HG03039 (cell line): ENCODE data around the gene ASPG.
A peak's percentile ranks its signal among the peaks of the same experiment; 100 is the strongest.

Source experiments
- ATAC-seq: cut with Tn5 transposase; IDR thresholded peaks from one replicate; pipeline ENCODE4 v1.9.1; 2021; ENCODE audit warnings: mild to moderate bottlenecking, moderate library complexity; ENCODE audit not compliant: unreplicated experiment

ASPG gene

DNA sequence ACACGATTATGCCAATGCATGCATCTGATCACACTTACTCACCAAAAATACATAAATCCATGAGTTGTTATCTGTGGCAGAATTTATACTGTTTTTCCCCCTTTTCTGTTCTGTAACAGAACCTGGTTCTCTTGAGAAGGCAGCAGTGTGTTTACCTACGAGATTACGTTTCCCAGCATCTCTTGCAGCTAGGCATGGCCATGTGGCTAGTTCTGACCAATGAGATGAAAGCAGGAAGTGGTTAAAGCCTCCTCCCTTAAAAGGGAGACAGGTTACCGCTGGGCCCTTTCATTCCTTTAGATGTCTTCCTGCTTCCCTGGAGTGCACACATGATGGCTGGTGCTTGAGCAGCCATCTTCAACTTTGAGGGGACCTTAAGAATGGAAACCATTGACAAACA, 11.7 kb upstream of the ASPG start:
- ATAC-seq, result no peak

DNA sequence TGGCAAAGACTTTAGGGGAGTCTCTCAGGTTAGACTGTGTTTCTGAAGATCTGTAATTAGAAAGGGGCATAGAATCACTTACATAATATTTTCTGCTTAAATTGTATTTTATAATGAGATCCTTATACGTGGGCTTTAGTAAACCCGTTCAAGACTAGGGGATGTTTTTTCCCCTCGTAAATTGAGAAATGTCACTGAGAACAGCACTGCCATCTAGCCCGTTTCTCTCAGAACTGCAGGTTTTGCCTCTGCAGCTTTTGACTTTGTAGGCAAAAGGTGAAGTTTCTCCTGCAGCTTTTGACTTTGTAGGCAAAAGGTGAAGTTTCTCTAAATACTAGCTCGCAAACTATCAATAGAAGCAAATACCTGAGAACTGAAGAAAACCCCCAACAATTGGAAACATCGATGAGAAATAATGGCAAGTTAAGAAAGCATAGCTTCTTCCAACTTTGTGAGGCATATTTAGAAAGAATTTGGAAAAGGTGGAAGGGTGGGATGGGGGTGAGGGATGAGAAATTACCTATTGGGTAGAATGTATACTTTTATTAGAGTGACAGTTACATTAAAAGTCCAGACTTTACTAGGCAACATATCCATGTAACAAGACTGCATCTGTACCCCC, 9.9 kb upstream of the ASPG start:
- no peak for ATAC-seq

DNA sequence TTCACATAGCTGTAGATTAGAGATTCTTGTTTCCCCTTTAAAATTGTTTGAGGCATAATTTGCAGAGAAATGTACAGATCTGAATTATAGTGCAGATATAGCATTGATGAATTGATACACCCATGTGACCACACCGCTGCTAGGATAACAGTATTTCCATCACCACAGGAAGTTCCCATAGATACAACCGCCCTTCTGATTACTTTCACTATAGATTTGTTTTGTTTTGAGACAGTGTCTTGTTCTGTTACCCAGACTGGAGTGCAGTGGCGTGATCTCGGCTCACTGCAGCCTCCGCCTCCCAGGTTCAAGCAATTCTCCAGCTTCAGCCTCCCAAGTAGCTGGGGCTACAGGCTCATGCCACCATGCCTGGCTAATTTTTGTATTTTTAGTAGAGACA, 8.8 kb upstream of the ASPG start:
- no peak for ATAC-seq

DNA sequence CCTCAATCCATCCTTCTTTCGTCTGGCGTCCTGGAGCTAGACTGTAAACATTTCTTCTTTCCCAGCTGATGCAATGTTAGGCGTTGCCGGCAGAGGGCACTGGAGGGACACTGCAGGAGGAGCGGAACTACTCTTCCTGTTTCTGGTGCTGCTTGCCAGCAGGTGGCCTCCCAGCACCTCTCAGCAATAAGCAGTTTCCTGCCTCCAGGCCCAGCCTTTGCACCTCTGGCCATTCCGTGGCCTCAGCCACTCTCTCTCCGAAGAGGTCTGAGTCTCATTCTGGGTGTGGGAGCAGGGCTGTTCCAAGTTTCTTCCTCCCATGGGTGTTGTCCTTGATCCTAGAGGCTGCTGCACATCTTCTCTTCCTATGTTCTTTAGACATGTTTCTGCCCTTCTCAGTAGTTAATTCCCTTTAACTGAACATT, 7.5 kb upstream of the ASPG start:
- ATAC-seq, result peak; percentile 54

DNA sequence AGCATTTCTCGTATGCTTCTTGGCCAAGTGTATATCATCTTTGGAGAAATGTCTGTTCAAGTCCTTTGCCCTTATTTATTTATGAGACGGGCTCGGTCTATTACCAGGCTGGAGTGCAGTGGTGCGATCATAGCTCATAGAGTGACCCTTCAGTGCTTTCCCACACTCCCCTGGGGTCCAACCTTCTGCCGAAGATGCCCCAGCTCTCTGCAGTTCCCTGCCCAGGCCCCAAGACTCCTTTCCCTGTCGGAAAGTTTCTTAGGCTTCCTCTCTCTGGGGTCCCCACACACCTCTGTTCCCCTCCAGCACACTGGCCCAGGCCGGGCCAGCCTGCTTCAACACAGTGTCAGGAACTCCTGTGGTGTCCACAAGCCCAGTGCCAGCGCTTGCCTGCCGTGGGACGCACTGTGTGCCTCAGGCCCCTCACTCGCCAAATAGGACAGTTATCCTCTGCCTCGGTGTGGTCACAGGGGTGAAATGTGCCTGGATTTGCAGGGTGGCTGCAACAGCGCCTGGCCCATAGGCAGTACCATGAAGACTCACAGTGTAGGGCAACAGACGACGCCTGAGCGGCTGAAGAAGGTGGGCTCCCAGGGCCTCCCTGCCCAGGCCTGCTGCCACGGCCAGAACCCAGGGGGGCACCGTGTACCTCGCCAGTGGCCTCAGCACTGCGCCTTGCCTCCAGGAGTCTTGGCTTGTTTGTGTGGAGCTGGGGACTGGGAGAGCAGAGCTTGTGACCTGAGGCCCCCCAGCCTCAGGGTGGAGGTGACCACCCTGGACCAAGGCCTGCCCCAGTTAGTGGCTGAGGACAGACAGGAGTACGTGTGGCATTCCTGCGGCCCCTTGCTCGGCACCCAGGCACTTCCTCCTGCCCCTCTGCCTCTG, 4.9 kb upstream of the ASPG start:
- no peak for ATAC-seq

DNA sequence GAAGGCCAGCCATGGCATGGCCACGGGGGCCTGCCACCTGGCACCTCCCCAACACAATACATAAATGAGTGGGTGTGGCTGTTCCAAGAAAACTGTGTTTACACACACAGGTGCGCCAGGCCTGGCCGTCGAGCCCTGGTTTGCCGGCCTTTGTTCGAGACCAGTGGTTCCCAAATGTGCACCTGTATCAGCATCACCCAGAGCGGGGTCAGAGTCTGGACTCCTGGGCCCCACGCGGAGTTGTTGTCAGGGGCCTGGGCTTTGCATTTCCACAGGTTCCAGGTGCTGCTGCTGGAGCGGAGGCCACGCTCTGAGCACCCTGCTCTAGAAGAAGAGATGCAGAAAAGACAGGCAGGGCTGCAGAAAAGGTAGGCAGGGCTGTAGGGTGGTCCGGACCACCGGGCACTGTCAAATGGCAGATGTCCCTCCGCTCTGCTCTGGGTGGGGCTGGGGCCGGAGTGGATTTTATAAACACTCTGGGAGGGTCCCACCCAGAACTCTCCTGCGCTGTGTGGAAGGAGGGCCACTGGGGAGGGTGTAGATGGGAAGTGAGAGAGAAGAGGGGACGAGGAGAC, 4.2 kb upstream of the ASPG start:
- no peak for ATAC-seq

DNA sequence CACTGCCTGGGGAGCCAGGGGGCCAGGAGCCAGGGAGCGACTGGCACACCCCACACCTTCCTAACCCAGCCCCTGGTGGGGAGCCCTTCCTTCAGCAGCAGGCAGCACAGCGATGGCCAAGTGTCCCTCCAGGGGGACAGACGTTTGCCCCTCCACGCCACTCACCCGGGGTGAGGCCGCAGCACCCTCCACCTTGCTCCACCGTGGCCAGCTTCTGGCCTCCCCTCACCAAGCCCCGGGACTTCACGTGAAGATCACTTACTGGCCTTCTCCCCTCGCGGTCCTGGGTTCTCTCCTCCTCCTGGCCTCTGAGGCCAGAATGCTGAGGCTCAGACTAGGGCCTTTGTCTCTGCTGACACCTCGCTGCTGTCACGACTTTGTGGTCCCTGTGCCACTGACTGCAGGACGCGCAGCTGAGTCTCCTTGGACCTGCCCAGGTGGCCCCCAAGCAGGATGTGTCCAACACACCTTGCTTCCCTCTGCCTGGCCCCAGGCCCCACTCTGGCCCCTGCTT, 3.5 kb upstream of the ASPG start:
- no peak for ATAC-seq

DNA sequence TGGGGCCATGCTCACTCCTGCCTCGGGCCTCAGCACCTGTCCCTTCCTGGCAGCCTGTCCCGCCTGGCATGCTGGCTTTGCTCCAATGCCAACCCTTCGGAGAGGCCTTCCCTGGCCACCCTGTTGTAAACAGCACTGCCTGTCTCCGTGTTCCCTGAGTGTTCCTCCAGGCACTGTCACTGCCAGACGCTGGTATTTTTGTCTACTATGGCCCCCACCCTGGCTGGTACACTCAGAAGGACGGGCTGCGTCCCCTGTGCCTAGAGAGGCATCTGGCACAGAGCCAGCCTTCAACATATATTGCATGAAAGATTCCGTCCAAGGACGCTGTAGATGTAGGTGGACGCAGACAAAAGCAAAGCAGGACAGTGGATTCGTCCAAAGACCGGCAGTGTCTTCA, 2.7 kb upstream of the ASPG start:
- ATAC-seq, result no peak

DNA sequence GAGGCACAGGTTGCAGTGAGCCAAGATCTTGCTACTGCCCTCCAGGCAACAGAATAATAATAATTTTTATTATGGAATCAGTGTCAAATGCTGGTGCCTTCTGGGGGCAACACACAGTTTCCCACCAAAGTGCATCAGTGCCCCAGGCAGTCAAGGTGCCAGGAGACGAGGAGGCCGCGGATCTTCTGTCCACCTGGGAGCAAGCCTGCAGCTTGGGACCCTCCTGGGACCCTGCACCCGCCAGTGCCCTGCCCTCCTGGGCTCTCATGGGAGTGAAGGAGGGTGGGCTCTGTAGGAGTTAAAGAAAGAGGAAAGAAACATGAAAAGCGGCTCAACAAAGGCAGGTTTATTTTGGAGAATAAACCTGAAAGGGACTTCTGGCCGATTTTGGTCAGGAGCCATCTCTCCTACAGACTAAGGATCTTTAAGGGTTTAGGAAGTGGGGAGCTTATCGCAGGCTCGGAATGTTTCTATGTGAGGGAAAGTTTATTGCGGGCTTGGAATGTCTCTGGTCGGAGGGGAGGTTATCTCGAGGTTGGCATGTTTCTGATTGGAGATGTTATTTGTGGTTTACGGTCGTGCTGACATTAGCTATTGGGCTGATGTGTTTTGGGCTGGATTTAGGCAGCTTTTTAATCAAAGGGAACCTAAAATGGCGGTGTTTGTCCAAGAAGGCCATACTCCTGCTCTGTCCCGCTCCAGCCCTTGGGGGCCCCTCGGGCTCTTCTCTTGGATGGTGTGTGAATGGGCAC, 1.1 kb upstream of the ASPG start:
- no peak for ATAC-seq

DNA sequence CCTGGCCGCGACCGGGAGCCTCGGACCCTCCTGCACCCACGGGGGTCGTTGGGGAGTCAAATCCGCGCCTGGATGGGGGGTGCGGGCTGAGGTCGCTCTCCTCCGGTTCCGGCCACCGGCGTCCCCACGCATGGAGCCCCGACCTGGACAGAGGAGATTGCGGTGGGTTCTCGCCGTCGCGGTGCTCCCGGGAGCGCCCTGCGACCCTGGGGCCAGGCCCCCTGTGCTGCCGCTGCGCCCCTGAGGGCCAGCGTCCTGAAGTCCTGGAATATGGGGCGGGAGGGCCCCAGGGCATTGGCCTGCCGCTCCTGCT, 345 bp downstream of the ASPG start:
- ATAC-seq, result no peak

DNA sequence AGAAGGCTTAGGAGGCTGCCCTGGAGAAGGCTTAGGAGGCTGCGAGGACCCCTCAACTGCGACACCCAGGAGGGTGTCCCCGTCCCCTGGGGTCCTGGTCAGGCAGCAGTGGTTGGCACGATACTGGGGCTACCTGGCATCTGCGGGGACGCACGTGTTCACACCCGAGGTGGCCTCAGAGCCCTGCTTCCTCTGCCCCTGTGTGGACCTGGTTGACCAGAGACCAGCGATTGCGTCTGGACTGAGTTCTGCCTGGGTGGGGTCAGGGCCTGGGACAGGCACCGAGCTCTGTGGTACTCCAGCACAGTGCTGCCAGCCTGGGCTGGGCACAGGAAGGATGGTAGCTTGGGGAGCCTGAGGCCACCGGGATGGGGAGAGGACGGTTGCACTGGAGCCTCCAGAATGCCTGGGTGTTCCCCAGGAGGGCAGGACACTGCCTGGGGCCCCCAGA, 735 bp downstream of the ASPG start:
- no peak for ATAC-seq

DNA sequence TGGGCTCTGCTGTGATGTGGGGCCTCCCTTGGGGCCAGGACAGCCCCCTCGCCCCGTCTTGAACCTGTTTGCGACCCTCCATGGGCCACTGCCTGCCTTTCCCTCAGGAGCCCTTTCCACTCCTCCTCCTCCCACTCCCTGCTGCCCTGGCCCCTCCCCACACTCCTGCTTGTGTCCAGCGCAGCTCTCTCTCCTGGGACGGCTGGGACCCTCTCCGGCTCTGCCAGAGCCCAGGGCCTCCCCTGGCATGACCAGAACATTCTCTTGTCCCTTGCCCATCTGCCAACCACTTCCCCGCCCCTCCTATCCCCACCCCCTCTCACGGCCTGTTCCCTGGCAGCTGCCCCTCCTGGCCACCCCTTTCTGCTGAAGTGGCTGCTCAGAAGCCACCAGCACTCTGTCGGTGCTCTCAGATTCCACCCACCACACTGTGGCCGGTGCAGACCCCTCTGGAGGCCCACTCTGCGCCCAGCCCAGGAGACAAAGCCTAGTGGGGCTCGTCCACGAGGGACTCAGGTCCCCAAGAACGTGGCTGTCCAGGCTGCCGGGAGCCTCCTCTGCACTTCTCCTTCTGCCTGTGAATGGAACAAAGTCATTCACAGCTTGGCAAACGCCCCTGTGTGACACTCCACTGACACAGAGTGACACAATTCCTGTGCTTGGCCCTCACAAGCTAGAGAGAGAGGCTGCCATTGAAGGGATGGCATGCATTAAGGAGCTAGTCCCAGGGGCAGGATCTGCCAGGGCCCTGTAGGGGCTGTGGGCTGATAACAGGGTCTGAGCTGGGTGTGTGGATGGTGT, 1.4 kb downstream of the ASPG start:
- no peak for ATAC-seq

DNA sequence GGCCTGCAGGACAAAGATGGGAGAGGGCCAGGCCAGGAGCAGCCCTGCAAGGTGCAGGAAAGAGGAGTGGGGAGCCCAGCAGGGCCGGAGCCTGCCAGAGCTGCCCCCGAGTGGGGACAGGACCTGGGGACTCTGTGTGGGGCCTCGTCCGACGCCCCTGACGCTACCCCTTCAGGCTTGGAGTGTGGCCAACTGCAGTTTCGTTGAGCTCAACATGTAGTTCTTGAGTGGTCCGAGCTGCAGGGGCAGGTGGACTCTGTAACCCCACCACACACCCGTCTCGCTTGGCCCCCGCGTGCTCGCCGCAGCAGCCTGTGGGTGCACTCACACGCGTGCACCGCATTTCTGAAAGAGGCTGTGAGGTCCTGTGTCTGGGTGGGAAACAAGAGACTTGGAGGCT, 2.0 kb downstream of the ASPG start:
- ATAC-seq, result no peak

DNA sequence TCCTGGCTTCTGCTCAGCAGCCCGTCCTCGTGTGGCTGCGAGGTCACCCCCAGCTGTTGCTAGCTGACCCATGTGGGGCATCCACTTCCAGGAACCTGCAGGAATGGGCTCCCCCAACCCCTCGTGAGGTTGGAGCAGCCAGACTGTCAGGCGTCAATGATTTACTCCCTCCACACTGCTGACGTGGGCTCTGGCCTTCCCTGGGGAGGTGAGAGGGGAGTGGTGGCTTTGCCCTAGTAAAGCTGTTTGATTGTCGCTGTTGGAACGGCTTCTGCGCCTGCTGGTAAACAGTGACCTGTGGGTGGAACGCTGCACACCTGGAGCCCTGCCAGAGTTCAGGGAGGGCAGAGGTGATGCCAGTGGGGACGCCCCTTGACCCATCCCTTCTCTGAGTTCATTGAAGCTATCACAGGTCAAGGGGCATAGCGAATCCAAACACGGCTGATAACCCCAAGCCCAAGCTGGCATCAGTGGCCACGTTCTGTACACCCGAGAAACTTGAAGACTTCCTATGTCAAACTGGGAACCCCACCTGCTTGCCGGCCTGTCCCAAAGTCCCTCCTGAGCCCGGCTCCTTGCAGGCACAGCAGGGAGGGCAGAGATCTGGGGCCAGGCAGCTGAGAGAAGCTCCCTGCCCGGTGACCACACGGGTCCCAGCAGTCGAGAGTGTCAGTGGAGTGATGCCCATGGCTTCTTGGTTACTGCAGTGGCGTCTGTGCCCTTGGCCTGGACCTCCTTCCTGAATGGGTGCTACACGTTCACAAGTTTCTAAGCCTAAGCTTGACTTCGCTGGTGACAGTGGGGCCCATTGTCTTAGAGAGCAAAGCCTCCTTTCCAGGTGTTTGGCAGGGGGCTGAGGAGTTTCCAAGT, 2.7 kb downstream of the ASPG start:
- no peak for ATAC-seq

DNA sequence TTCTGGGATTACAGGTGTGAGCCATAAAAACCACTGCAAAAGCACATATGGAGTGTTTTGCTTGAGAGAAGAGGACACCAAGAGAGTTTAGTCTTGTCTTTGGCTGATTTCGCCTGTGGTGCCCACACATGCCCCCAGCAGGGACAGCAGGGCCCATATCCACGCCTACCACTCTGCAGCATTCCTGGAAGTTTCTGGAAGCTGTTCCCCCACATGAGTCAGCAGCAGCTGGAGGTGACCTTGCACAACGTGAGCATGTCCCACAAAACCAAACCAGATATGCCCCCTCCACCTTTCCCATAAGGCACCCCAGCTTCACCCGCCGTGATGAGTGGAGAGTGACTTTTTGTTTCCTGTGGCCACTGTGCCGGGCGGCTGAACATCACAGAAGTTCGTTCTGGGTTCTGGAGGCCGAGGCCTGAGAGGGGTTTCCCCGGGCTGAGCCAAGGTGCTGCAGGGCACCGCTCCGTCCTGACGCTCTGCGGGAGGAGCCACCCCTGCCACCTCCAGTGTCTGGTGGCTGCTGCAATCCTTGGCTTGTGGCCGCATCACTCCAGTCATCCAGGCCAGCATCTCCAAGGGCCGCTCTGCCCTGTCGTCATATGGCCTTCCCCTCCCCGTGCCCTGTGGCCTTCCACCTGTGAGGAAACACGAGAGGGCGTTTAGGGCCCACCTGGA, 4.7 kb downstream of the ASPG start:
- ATAC-seq, result no peak

DNA sequence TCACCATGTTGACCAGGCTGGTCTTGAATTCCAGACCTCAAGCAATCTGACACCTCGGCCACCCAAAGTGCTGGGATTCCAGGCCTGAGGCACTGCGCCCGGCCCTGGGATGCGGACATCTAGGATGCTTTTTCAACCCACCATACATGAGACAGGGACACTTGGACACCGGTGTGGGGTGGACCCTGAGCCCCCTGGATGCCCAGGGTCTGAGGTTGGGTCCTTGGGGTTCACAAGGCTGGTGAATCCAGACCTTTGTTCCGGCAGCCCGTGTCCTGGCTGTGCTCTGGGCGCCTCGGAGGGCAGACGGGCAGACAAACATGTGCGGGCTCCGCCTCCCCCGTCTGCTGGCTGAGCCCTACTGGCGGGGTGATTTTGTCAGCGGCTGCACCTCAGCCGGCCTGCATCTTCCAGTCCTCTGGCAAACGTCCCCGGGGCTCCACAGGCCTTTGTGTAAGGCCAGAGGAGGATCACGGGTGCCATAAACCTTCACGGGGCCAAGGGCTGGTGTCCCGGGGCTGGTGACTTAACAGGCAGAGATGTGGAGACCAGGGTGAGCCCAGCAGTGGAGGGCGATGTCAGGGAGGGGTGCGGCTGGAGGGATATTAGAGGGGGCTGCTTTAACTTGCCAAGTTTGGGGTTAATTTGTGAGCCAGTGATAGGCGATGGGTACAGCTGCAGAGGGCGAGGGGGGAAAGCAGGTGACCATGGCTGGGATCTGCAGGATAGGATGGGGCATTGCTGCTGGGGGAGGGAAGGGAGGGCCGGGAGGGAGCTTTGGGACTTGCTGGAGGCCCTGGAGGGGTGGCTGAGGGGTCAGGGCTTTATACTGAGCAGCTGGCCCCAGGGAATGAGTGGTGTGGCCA, 5.8 kb downstream of the ASPG start:
- no peak for ATAC-seq

DNA sequence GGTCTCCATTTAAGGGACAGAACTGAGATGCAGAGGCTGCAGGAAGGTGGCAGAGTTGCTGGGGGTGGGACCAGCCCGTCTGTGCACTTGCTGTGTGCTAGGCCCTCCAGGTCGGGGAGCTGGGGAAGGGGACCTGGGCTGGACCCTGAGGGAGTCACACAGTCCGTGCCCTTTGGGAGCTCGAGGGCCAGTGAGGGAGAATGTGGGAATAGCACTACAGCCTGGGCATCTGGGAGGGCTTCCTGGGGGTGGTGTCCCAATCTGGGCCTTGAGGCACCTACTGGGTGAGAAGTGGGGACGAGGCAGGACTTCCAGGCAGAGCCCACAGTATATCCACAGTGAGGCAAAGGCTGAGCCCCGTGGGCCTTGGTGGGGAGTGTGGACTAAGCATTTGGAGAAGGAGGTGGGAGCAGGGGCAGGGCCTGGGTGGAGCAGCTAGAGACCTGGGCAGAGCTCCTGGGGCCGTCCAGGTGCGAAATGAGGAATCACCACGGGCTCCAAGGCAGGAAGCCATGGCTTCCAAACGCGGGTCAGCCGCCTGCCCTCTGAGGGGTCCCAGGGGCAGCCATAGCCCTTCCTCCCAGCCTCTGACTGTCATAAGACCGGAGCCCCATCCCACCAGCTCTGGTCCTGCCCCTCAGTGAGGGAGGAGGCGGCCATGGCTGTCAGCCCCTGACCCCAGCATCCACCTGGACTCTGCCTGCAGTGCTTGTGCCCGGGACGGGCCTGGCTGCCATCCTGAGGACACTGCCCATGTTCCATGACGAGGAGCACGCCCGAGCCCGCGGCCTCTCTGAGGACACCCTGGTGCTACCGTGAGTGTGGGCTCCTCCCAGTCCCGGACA, 6.6 kb downstream of the ASPG start:
- no peak for ATAC-seq
